Muscle of leg (tissue), 11 donors: ENCODE results near the gene SLC12A7. TPM values are rescaled to one million over a fixed set of nuclear protein-coding genes. Genes with fewer than 3 reads are reported as not detected.

Source experiments
- DNase-seq: peaks from one replicate; pipeline ENCODE4 v3.0.0; 2013
- H3K27ac ChIP-seq: one replicate; pipeline ENCODE4 v1.5.1; 2013; ENCODE audit warnings: mild to moderate bottlenecking, low read length, control low read depth
- H3K27me3 ChIP-seq: one replicate; pipeline ENCODE4 v1.6.1; 2013; ENCODE audit warnings: low read length; ENCODE audit not compliant: control insufficient read depth, insufficient read depth
- H3K36me3 ChIP-seq: one replicate; pipeline ENCODE4 v1.6.1; 2013; ENCODE audit warnings: low read length; ENCODE audit not compliant: control insufficient read depth, insufficient read depth
- H3K4me1 ChIP-seq: one replicate; pipeline ENCODE4 v1.6.1; 2013; ENCODE audit warnings: low read length; ENCODE audit not compliant: control insufficient read depth, insufficient read depth
- H3K4me3 ChIP-seq: one replicate; pipeline ENCODE4 v1.5.1; 2013; ENCODE audit warnings: low read length, control low read depth
- H3K9me3 ChIP-seq: replicated peaks from 2 replicates; pipeline ENCODE4 v1.6.1; 2013; ENCODE audit warnings: low read depth, low read length; ENCODE audit not compliant: control insufficient read depth
- WGBS: methylation state at CpG from one replicate; pipeline ENCODE4 v1.1.5; 2013; ENCODE audit warnings: missing lambda C conversion rate; ENCODE audit not compliant: insufficient coverage; 5-methylcytosine and 5-hydroxymethylcytosine counted together
- polyA plus RNA-seq, 8 donors: library from polyadenylated mRNA; unstranded; fragments of 120-200 nt; gene quantifications; one replicate each; pipeline versions ENCODE4 v1.2.1 to v1.2.3, GENCODE V29; 2013; ENCODE audit warnings: inconsistent platforms in 1 of 8, low replicate concordance in 1 of 8; ENCODE audit not compliant: insufficient read length in 8 of 8, insufficient read depth in 1 of 8
- total RNA-seq: library from RNA; stranded (reverse); fragments of 120-200 nt; gene quantifications from one replicate; pipeline ENCODE4 v1.2.4, GENCODE V29; 2013

Gene SLC12A7
- total and polyA plus RNA-seq, 9 donors: 5.5 to 12.5 (median 10.8) TPM

DNA sequence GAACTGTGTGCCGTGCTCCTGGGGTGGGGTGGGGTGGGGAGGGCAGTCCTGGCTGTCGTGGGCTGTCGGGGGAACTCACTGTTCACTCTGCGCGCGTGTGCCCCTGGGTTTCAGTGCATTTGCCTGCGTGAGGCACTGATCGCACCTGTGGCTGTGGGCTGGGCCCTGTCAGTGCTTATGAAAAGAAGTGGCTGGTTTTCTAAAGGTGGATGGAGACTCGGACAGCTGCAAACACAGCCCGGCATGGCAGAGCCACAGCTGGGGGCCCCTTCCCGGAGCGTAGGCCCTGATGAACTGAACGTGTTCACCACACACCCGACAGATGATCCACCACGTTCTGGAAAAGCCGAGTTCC is 60.5 kb downstream of the SLC12A7 start:
- Histone ChIP-seq H3K36me3 (peaks cover 23% of the 10 kb centered on the region), H3K4me1 (peaks cover 41% of the 10 kb centered on the region), H3K9me3 (no peaks in the 10 kb centered on the region), H3K27me3 (peaks cover 2% of the 10 kb centered on the region), H3K4me3 (no peak overlapping the region), H3K27ac (no peak overlapping the region)
- 72% methylated on average over 15 of the region's 16 CpGs for WGBS
- peak; percentile 56 for DNase-seq

DNA sequence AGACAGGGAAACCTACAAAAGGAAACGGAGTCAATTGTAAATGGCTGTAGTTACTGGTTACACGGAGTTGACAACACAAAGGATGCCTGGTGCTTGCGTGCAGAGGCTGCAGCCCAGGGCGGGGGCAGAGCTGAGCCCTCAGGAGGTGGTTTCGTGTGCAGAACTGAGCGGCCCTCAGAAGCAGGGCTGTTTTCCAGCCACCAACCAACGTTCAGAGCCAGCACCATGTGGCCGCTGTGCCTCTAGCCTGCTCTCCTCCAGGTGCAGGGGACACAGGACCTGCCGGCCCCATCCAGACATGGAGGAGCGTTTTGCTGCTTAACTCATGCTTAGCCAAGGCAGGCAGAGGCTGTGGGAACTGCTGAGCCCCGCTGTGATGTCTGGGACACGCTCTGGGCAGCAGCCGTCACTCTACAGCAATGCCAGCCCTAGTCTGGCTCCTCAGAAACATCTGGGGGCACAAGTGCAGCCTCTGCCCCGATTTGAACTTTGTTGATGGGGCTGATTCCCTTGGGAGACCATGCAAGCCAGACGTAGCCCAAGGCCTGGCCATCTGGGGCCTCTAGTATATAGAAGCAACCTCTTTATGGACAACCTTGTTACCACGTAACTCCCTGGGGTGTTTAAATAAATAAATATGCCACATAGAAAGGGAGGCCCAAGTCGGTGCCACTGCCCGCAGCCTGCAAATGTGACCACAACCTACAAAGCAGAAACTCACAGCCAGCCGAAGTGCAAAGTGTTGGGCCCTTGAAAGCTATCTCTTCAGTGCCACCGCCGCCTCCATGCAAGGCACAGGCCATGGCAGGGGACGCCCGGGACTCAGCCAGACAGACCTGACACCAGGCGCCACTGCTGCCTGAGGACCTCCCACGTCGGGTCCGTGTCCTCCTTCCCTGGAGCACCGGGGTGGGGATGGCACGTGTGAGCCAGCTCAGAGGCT is 61.2 kb downstream of the SLC12A7 start:
- DNase-seq: peak; percentile 34
- Histone ChIP-seq H3K9me3 (no peaks in the 10 kb centered on the region), H3K27me3 (peaks cover 2% of the 10 kb centered on the region), H3K4me3 (no peak overlapping the region), H3K4me1 (peaks cover 41% of the 10 kb centered on the region), H3K36me3 (peaks cover 20% of the 10 kb centered on the region), H3K27ac (no peak overlapping the region)
- WGBS: 57% methylated on average over 19 of the region's 29 CpGs

DNA sequence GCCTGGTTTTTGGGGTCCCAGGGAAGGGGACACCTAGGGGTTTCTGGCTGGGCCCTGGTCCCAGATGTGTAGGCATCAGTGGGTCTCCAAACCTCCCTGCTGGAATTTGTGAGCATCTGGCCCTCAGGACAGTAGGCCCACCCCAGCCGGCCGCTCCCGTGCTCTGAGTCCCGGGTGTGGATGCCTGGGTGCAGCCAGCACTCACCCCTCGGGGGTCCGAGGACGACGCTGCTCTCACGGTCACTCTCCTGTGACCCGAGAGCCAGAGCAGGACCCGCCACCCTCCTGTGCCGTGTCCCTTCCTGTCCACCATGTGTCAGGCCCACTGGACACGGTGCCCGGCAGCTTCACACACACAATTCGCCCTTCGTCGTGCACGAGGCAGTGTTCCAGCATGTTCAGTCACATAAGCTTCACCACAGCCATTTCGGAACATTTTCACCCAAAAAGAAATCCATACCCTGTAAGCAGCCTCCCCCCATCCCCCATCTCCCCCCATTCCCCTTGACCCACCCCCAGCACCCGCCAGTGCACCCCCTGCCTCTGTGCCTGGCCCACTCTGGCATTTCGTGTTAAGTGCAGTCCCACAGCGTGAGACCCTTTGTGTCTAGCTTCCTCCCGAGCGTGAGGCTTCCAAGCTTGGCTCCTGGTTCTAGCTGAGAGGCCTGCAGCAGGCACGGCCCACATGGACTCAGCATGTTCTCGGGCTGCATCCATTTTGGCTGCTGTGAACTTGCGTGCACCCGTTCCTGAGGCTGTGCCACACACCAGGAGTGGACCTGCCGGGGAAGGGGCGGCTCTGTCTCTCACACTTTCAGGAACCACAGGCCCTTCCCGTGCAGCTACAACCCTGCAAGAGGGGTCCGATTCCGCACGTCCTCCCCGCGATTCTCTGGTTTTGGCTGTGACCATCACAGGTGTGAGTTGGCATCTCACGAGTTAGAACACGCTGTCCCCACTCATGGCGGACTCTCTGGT is 62.7 kb downstream of the SLC12A7 start:
- Histone ChIP-seq H3K4me1 (peaks cover 34% of the 10 kb centered on the region), H3K36me3 (peaks cover 14% of the 10 kb centered on the region), H3K27ac (no peak overlapping the region), H3K4me3 (no peak overlapping the region), H3K9me3 (no peaks in the 10 kb centered on the region), H3K27me3 (peaks cover 2% of the 10 kb centered on the region)
- DNase-seq: no peak
- WGBS: 68% methylated on average over 34 of the region's 39 CpGs

DNA sequence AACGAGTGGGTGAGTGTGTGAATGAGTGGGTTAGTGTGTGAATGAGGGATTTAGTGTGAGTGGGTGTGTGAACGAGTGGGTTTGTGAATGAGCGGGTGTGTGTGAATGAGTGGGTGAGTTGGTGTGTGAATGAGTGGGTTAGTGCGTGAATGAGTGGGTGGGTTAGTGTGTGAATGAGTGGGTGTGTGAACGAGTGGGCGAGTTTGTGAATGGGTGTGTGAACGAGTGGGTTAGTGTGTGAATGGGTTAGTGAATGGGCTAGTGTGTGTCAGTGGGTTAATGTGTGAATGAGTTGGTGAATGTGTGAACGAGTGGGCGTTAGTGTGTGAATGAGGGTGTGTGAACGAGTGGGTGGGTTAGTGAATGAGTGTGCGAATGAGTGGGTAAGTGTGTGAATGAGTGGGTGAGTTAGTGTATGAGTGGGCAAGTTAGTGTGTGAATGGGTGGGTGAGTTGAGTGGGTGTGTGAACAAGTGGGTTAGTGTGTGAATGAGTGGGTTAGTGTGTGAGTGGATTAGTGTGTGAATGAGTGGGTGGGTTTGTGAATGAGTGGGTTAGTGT is 63.6 kb downstream of the SLC12A7 start:
- Histone ChIP-seq H3K27me3 (peaks cover 2% of the 10 kb centered on the region), H3K27ac (no peak overlapping the region), H3K4me3 (no peak overlapping the region), H3K4me1 (peaks cover 25% of the 10 kb centered on the region), H3K9me3 (no peaks in the 10 kb centered on the region), H3K36me3 (peaks cover 11% of the 10 kb centered on the region)
- DNase-seq: no peak
- WGBS: 94% methylated on average over 11 of the region's 11 CpGs

DNA sequence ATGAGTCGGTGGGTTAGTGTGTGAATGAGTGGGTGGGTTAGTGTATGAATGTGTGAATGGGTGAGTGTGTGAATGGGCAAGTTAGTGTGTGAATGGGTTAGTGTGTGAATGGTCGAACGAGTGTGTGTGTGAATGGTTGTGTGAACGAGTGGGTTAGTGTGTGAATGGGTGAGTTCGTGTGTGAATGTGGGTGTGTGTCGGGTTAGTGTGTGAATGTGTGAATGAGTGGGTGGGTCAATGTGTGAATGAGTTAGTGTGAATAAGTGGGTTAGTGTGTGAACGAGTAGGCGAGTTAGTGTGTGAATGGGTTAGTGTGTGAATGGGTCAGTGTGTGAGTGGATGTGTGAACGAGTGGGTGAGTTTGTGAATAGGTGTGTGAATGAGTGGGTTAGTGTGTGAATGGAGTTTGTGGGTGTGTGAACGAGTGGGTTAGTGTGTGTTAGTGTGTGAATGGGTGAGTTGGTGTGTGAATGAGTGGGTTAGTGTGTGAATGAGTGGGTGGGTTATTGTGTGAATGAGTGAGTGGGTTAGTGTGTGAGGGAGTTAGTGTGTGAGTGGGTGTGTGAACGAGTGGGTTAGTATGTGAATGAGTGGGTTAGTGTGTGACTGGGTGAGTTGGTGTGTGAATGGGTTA is 64.4 kb downstream of the SLC12A7 start:
- Histone ChIP-seq H3K27me3 (peaks cover 2% of the 10 kb centered on the region), H3K4me3 (no peak overlapping the region), H3K36me3 (peaks cover 4% of the 10 kb centered on the region), H3K27ac (no peak overlapping the region), H3K9me3 (no peaks in the 10 kb centered on the region), H3K4me1 (peaks cover 20% of the 10 kb centered on the region)
- no peak for DNase-seq
- WGBS: 94% methylated on average over 11 of the region's 11 CpGs

DNA sequence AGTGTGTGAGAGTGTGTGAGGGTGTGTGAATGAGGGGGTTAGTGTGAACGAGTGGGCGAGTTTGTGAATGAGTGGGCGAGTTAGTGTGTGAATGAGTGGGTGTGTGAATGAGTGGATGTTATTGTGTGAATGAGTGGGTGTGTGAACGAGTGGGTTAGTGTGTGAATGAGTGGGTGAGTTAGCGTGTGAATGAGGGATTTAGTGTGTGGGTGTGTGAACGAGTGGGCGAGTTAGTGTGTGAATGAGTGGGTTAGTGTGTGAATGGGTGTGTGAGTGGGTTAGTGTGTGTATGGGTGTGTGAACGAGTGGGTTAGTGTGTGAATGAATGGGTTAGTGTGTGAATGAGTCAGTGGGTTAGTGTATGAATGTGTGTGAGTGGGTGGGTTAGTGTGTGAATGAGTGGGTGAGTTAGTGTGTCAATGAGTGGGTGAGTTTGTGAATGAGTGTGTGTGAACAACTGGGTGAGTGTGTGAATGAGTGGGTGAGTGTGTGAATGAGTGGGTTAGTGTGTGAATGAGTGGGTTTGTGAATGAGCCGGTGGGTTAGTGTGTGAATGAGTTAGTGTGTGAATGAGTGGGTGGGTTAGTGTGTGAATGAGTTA is 65.8 kb downstream of the SLC12A7 start:
- Histone ChIP-seq H3K27ac (no peak overlapping the region), H3K4me3 (no peak overlapping the region), H3K9me3 (no peaks in the 10 kb centered on the region), H3K4me1 (peaks cover 10% of the 10 kb centered on the region), H3K27me3 (peaks cover 2% of the 10 kb centered on the region), H3K36me3 (no peaks in the 10 kb centered on the region)
- no peak for DNase-seq
- 88% methylated on average over 9 of the region's 9 CpGs for WGBS

DNA sequence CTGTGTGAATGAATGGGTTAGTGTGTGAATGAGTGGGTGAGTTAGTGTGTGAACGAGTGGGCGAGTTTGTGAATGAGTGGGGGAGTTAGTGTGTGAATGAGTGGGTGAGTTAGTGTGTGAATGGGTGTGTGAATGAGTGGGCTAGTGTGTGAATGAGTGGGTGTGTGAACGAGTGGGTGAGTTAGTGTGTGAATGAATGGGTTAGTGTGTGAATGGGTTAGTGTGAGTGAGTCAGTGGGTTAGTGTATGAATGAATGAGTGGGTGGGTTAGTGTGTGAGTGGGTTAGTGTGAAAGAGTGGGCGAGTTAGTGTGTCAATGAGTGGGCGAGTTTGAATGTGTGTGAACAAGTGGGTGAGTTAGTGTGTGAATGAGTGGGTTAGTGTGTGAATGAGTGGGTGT is 67.7 kb downstream of the SLC12A7 start:
- Histone ChIP-seq H3K9me3 (no peaks in the 10 kb centered on the region), H3K36me3 (no peaks in the 10 kb centered on the region), H3K4me1 (no peaks in the 10 kb centered on the region), H3K4me3 (no peak overlapping the region), H3K27me3 (no peaks in the 10 kb centered on the region), H3K27ac (no peak overlapping the region)
- WGBS: 95% methylated on average over 5 of the region's 5 CpGs
- DNase-seq: no peak

DNA sequence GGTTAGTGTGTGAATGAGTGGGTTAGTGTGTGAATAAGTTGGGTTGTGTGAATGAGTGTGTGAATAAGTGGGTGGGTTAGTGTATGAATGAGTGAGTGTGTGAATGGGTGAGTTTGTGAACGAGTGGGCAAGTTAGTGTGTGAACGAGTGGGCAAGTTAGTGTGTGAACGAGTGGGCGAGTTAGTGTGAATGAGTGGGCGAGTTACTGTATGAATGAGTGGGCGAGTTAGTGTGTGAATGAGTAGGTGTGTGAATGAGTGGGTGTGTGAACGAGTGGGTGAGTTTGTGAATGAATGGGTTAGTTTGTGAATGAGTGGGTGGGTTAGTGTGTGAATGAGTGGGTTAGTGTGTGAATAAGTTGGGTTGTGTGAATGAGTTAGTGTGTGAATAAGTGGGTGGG is 68.5 kb downstream of the SLC12A7 start:
- DNase-seq: no peak
- no peaks in the 10 kb centered on the region for H3K27me3 ChIP-seq
- no peaks in the 10 kb centered on the region for H3K4me1 ChIP-seq
- H3K4me3 ChIP-seq: no peak overlapping the region
- 93% methylated on average over 7 of the region's 7 CpGs for WGBS
- H3K9me3 ChIP-seq: no peaks in the 10 kb centered on the region
- H3K36me3 ChIP-seq: no peaks in the 10 kb centered on the region
- no peak overlapping the region for H3K27ac ChIP-seq

DNA sequence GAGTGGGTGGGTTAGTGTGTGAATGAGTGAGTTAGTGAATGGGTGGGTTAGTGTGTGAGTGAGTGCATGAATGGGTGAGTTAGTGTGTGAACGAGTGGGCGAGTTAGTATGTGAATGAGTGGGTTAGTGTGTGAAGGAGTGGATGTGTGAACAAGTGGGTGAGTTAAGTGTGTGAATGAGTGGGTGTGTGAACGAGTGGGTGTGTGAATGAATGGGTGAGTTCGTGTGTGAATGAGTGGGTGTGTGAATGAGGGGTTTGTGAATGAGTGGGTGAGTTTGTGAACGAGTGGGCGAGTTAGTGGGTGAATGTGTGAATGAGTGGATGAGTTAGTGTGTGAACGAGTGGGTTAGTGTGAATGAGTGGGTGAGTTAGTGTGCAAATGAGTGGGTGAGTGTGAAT is 69.2 kb downstream of the SLC12A7 start:
- no peaks in the 10 kb centered on the region for H3K27me3 ChIP-seq
- no peaks in the 10 kb centered on the region for H3K36me3 ChIP-seq
- 93% methylated on average over 7 of the region's 7 CpGs for WGBS
- H3K4me1 ChIP-seq: no peaks in the 10 kb centered on the region
- H3K9me3 ChIP-seq: no peaks in the 10 kb centered on the region
- H3K4me3 ChIP-seq: no peak overlapping the region
- no peak for DNase-seq
- H3K27ac ChIP-seq: no peak overlapping the region
